Measurements from ENCODE around the gene CDHR3.
A peak's percentile ranks its signal among the peaks of the same experiment; 100 is the strongest.

The CDHR3 gene

DNA sequence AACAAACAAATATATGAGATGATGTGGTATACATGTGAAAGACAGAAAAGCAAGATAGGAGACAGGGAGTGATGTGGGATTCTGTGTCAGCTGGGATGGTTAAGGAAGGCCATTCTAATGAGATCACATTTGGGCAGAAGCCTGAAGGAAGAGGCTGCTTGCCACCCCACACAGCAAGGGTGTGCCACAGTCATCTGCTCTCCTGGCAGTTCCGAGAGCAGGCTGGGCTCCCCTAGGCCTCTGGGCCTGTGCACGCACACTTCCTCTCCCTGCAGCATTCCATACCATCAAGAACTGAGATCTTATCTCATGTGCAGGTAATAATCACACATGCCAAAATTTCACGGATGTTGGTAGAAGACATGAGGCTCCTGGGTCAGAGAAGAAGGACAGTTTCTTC, 105.9 kb downstream of the CDHR3 start:
- Mint-ChIP-seq H3K27ac (peak overlapping the region; percentile 97), H3K4me1 (peaks cover 61% of the 10 kb centered on the region), H3K27me3 (no peaks in the 10 kb centered on the region), H3K9me3 (no peaks in the 10 kb centered on the region), H3K36me3 (peaks cover 3% of the 10 kb centered on the region), H3K4me3 (no peak overlapping the region)
- no peak for ATAC-seq (ENCODE audit: low read depth)
- DNase-seq (ENCODE audit: low spot score in 2 of 2): peak in 1 of 2 donors; percentile 6

GRCh38 chr7:106069471-106070200, 106.6 kb downstream of the CDHR3 start:
- H3K4me3 Mint-ChIP-seq: no peak overlapping the region
- ATAC-seq (ENCODE audit: low read depth) (no peak), DNase-seq (ENCODE audit: low spot score in 2 of 2) (no peak)
- H3K9me3 Mint-ChIP-seq: no peaks in the 10 kb centered on the region
- H3K27ac Mint-ChIP-seq: peak overlapping the region; percentile 97
- H3K4me1 Mint-ChIP-seq: peaks cover 61% of the 10 kb centered on the region
- peaks cover 3% of the 10 kb centered on the region for H3K36me3 Mint-ChIP-seq
- no peaks in the 10 kb centered on the region for H3K27me3 Mint-ChIP-seq

DNA sequence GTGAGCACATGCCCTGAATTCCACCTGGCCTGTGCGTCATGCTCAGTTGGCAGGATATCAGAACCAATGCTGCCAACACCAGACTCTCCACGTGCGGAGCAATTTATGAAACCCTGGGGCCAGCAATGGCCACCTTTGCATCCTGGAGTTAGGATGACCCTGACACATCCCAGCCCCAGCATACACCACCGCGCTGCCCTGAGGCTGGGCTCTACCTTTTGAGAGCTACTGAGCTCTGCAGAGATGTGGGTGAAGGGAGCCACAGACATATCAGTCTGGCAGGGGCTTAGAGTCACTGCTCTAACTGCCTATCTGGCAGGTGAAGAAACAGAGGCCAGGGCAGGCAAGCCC, 107.1 kb downstream of the CDHR3 start:
- Mint-ChIP-seq H3K27ac (peak overlapping the region; percentile 97), H3K36me3 (peaks cover 3% of the 10 kb centered on the region), H3K27me3 (no peaks in the 10 kb centered on the region), H3K4me3 (no peak overlapping the region), H3K9me3 (no peaks in the 10 kb centered on the region), H3K4me1 (peaks cover 63% of the 10 kb centered on the region)
- no peak for DNase-seq (ENCODE audit: low spot score in 2 of 2)
- no peak for ATAC-seq (ENCODE audit: low read depth)

GRCh38 chr7:106070567-106071254, 107.6 kb downstream of the CDHR3 start:
- Mint-ChIP-seq H3K36me3 (peaks cover 3% of the 10 kb centered on the region), H3K4me3 (peak overlapping the region; percentile 76), H3K27me3 (no peaks in the 10 kb centered on the region), H3K27ac (peak overlapping the region; percentile 97), H3K9me3 (no peaks in the 10 kb centered on the region), H3K4me1 (peaks cover 62% of the 10 kb centered on the region)
- DNase-seq (ENCODE audit: low spot score in 2 of 2): peak in 1 of 2 donors; percentile 8
- no peak for ATAC-seq (ENCODE audit: low read depth)

DNA sequence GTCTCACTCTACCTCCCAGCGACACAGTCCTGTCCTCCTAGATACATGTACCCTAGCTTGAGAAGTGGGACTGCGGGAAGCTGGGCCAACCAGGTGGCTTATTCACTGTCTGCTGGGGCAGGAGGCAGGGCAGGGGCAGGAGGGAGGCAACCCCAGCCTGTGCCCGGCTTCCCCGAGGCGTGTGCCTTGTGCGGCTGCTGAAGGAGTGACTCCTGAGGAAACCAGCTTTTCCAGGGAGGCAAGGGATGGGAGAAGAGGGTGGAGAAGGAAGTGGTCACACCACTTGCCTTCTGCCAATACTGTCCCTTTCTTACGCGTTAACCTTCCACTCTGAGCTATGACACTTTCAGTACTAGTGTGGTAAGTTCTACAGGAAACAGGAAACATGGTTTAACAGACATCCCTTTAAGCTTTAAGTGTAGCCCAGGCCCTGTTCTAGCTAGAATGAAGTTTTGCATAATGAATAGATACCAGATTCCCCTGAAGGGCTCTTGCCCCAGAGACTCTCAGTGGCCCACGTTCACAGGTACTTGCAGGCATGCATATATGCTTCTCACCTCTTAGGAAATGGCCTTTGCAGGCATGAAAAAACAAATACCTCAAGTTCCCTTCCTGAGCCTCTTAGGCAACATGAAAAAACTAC, 108.4 kb downstream of the CDHR3 start:
- H3K27ac Mint-ChIP-seq: peak overlapping the region; percentile 97
- H3K36me3 Mint-ChIP-seq: peaks cover 3% of the 10 kb centered on the region
- H3K4me3 Mint-ChIP-seq: peak overlapping the region; percentile 76
- H3K9me3 Mint-ChIP-seq: no peaks in the 10 kb centered on the region
- peaks cover 67% of the 10 kb centered on the region for H3K4me1 Mint-ChIP-seq
- H3K27me3 Mint-ChIP-seq: no peaks in the 10 kb centered on the region
- peak; percentile 93 for ATAC-seq (ENCODE audit: low read depth)
- peak; percentile 50 to 72 for DNase-seq (ENCODE audit: low spot score in 2 of 2)

DNA sequence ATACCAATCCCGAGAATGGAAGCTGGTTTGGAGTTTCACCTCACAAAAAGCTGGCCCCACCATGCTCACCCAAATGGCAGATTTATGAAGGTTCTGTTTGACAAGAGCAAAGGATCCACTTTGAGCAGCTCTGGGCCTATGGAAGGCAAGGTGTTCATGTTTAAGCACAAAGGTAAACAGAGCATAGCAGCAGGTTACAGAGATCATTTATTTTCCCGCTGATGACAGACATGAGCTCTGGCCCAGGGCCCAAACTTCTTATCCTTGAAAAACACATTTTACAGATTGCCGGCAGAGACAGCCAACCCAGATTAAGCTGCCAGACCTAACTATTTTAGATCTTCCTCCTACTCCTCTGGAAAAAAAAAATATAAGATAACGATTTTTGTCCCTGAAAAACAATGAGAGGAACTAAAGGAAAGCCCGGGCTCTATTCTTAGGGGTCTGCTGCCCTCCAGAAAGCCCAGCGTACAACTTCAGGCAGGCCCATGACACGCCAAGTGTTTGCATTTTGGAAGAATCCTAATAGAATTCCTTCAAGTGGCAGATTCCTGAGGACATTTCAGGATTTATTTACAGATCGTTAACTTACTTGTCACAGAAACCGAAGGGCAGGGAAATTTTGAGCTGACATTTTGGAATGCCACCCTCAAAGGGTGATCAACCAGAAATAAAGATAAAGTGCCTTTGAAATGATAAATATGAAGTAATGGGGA, 109.1 kb downstream of the CDHR3 start:
- ATAC-seq (ENCODE audit: low read depth) (no peak), DNase-seq (ENCODE audit: low spot score in 2 of 2) (no peak)
- H3K4me1 Mint-ChIP-seq: peaks cover 69% of the 10 kb centered on the region
- H3K27ac Mint-ChIP-seq: peak overlapping the region; percentile 97
- no peaks in the 10 kb centered on the region for H3K9me3 Mint-ChIP-seq
- H3K27me3 Mint-ChIP-seq: no peaks in the 10 kb centered on the region
- H3K36me3 Mint-ChIP-seq: peaks cover 3% of the 10 kb centered on the region
- peak overlapping the region; percentile 76 for H3K4me3 Mint-ChIP-seq

DNA sequence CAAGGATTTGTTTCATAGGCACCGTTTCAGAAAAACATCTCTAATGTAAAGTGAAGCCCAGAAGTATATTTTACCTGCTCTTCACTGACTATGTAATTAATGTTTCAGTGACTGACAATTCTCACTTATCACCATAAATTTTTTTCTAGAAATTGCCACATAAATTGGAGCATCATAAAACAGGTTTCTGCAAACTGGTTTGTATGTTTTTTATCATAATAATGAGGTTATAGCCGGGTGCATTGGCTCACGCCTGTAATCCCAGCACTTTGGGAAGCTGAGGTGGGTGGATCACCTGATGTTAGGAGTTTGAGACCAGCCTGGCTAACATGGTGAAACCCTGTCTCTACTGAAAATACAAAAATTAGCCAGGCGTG, 109.6 kb downstream of the CDHR3 start:
- ATAC-seq (ENCODE audit: low read depth): no peak
- peaks cover 3% of the 10 kb centered on the region for H3K36me3 Mint-ChIP-seq
- no peaks in the 10 kb centered on the region for H3K9me3 Mint-ChIP-seq
- no peaks in the 10 kb centered on the region for H3K27me3 Mint-ChIP-seq
- H3K4me3 Mint-ChIP-seq: no peak overlapping the region
- DNase-seq (ENCODE audit: low spot score in 2 of 2): no peak
- peak overlapping the region; percentile 97 for H3K27ac Mint-ChIP-seq
- H3K4me1 Mint-ChIP-seq: peaks cover 72% of the 10 kb centered on the region

DNA sequence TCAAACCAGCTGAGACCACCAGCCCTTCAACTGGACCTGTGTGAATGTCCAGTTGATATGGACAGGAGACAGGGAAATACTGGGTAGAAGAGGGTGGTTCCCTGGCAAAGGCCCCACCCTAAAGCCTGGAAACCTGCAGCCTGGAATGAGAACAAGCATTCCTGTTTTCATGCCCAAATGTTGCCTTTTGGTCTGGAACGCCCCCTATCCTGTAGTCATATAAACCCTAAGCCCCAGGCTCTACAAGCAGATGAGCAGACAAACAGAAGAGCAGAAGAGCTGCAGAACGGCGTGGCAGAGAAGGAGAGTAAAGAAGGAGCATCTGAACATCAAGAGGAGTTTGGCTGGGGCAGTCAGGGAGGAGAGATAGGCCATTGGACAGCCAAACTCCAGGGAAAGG, 110.6 kb downstream of the CDHR3 start:
- Mint-ChIP-seq H3K9me3 (no peaks in the 10 kb centered on the region), H3K27me3 (no peaks in the 10 kb centered on the region), H3K36me3 (no peaks in the 10 kb centered on the region), H3K4me3 (peak overlapping the region; percentile 63), H3K27ac (peak overlapping the region; percentile 97), H3K4me1 (peaks cover 70% of the 10 kb centered on the region)
- ATAC-seq (ENCODE audit: low read depth) (no peak), DNase-seq (ENCODE audit: low spot score in 2 of 2) (no peak)

- peak overlapping the region; percentile 67 for H3K4me3 Mint-ChIP-seq
- H3K4me1 Mint-ChIP-seq: peaks cover 69% of the 10 kb centered on the region
- peak overlapping the region; percentile 97 for H3K27ac Mint-ChIP-seq
- H3K9me3 Mint-ChIP-seq: no peaks in the 10 kb centered on the region
- no peaks in the 10 kb centered on the region for H3K36me3 Mint-ChIP-seq
- no peaks in the 10 kb centered on the region for H3K27me3 Mint-ChIP-seq
- no peak for DNase-seq (ENCODE audit: low spot score in 2 of 2)
- ATAC-seq (ENCODE audit: low read depth): no peak
These were observed 111.2 kb downstream of the CDHR3 start for GRCh38 chr7:106074257-106074656.

DNA sequence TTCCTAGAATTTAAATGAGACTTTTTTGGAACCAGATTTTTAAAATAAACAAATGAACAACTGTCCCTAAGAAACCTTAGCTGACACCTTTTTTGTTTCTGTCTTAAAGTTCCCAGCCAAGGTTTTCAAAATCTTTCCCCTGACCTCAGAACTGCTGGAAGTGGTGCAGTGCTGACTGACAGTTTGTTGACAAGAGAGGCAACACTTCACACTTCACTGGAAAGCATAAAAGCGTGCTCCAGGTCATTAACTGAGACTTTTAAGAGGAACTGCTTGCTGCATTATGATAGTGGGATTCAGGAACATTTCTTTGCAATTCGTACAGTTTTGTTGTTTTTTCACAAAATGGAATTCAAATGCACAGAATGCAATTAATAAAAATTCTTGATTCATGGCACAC, 112.9 kb downstream of the CDHR3 start:
- no peaks in the 10 kb centered on the region for H3K27me3 Mint-ChIP-seq
- no peaks in the 10 kb centered on the region for H3K36me3 Mint-ChIP-seq
- ATAC-seq (ENCODE audit: low read depth) (no peak), DNase-seq (ENCODE audit: low spot score in 2 of 2) (no peak)
- peak overlapping the region; percentile 46 for H3K4me3 Mint-ChIP-seq
- peak overlapping the region; percentile 95 for H3K27ac Mint-ChIP-seq
- peaks cover 69% of the 10 kb centered on the region for H3K4me1 Mint-ChIP-seq
- H3K9me3 Mint-ChIP-seq: no peaks in the 10 kb centered on the region

GRCh38 chr7:106076537-106076936, 113.5 kb downstream of the CDHR3 start:
- Mint-ChIP-seq H3K27ac (peak overlapping the region; percentile 95), H3K27me3 (no peaks in the 10 kb centered on the region), H3K4me3 (peak overlapping the region; percentile 59), H3K9me3 (no peaks in the 10 kb centered on the region), H3K36me3 (no peaks in the 10 kb centered on the region), H3K4me1 (peaks cover 65% of the 10 kb centered on the region)
- DNase-seq (ENCODE audit: low spot score in 2 of 2) (no peak), ATAC-seq (ENCODE audit: low read depth) (peak; percentile 7)

DNA sequence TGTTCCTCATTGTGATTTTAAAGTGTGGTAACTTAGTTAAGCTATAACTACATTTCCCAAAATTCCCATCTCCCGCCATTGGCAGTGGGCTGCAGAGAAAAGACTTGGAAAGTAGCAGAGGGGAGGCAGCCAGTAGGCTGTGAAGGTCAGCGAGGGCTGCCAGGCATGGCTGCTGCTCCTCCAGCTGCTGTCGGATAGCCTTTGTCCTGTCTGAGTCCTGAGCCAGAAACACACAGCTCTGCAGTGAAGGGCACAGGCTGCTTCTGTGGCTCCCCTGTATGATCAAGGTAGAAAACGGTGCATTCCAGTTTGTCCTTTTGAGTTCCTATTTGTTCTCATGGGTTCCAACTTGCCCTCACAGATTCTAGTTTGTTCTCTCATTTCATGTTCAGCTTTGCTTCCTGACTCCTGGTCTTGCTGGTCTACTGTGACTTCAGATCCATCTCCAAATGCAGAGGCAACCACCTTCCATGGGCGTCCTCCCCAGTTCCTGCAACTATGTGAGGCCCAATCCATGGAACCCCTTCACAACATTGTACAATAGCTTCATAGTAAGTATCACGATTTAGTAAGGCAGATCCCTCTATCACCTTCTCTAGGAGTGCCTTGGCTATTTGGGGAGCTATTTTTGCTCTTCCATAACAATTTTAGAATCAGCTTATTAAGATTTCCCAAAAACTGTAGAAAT, 117.4 kb downstream of the CDHR3 start:
- ATAC-seq (ENCODE audit: low read depth): no peak
- no peak for DNase-seq (ENCODE audit: low spot score in 2 of 2)
- H3K27ac Mint-ChIP-seq: peak overlapping the region; percentile 31
- no peaks in the 10 kb centered on the region for H3K27me3 Mint-ChIP-seq
- H3K4me3 Mint-ChIP-seq: no peak overlapping the region
- H3K4me1 Mint-ChIP-seq: peaks cover 58% of the 10 kb centered on the region
- H3K9me3 Mint-ChIP-seq: peaks cover 2% of the 10 kb centered on the region
- H3K36me3 Mint-ChIP-seq: peaks cover 3% of the 10 kb centered on the region

DNA sequence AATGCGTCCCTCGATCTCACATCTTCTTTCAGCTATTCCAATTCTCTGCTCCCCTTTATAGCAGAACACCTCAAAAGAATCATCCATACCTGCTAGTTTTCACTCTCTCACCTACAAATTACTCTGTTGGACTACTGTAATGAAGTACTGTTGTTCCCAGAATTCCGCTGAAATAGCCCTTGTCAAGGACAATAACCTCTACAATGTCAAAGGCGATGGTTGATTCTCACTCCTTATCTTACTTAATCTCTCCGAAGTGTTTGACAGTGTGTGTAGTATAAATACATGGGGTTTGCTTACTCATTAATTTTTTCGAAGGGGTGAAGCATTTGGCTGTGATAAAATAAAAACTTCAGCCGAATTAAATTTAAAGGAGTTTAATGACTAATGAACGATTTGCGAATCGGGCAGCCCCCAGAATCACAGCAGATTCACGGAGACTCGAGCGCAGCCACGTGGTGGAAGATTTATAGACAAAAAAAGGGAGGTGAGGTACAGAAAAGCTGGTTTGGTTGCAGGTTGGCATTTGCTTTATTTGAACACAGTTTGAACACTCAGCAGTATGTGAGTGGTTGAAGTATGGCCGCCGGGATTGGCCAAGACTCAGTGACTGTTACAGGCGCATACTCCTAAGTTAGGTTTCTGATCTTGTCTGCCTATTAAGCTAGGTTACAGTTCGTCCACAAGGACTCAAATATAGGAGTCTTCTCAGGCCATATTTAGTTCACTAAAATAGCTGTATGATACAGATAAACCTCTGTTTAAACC, 119.2 kb downstream of the CDHR3 start:
- DNase-seq (ENCODE audit: low spot score in 2 of 2): no peak
- Mint-ChIP-seq H3K27me3 (no peaks in the 10 kb centered on the region), H3K4me3 (no peak overlapping the region), H3K27ac (peak overlapping the region; percentile 73), H3K9me3 (peaks cover 2% of the 10 kb centered on the region), H3K4me1 (peaks cover 48% of the 10 kb centered on the region), H3K36me3 (peaks cover 6% of the 10 kb centered on the region)
- no peak for ATAC-seq (ENCODE audit: low read depth)
